Endothelial cell (in vitro differentiated cells): ENCODE results near the gene SHANK1. TPM values are rescaled to one million over a fixed set of nuclear protein-coding genes. Genes with fewer than 3 reads are reported as not detected.

ENCODE experiments used
- DNase-seq: peaks from one replicate; pipeline ENCODE4 v3.0.0; 2021; ENCODE audit warnings: low spot score
- H3K27ac Mint-ChIP-seq: one replicate; pipeline ENCODE4 v1.8.0; 2021; ENCODE audit warnings: mixed read lengths, inconsistent platforms; ENCODE audit not compliant: unreplicated experiment
- H3K27me3 Mint-ChIP-seq: one replicate; pipeline ENCODE4 v1.8.0; 2021; ENCODE audit warnings: mild to moderate bottlenecking, moderate library complexity, mixed read lengths, inconsistent platforms; ENCODE audit not compliant: unreplicated experiment
- H3K36me3 Mint-ChIP-seq: one replicate; pipeline ENCODE4 v1.8.0; 2021; ENCODE audit warnings: mild to moderate bottlenecking, low read depth, mixed read lengths, inconsistent platforms; ENCODE audit not compliant: unreplicated experiment
- H3K4me1 Mint-ChIP-seq: one replicate; pipeline ENCODE4 v1.8.0; 2021; ENCODE audit warnings: mild to moderate bottlenecking, mixed read lengths, inconsistent platforms; ENCODE audit not compliant: unreplicated experiment
- H3K4me3 Mint-ChIP-seq: one replicate; pipeline ENCODE4 v1.8.0; 2021; ENCODE audit warnings: mild to moderate bottlenecking, mixed read lengths, inconsistent platforms; ENCODE audit not compliant: unreplicated experiment
- H3K9me3 Mint-ChIP-seq: one replicate; pipeline ENCODE4 v1.8.0; 2021; ENCODE audit warnings: mixed read lengths, inconsistent platforms; ENCODE audit not compliant: unreplicated experiment
- total RNA-seq: library from RNA; stranded (reverse); fragmentation: NEBNext Ultra II Directional; extraction: Animal tissue kit (Norgen Biotek cat#: 25700); gene quantifications from one replicate; pipeline ENCODE4 v1.2.1, GENCODE V29; 2021; ENCODE audit not compliant: unreplicated experiment
- TF ChIP-seq, protein P1 (sequence below): fragments of 200-600 bp; sonication (generic); IDR thresholded peaks from one replicate; pipeline ENCODE4 v1.5.0; 2021; ENCODE audit warnings: antibody characterized with exemption; ENCODE audit not compliant: unreplicated experiment

Gene SHANK1
- total RNA-seq, 1 donor from 2014 or later = 6.5 TPM

DNA sequence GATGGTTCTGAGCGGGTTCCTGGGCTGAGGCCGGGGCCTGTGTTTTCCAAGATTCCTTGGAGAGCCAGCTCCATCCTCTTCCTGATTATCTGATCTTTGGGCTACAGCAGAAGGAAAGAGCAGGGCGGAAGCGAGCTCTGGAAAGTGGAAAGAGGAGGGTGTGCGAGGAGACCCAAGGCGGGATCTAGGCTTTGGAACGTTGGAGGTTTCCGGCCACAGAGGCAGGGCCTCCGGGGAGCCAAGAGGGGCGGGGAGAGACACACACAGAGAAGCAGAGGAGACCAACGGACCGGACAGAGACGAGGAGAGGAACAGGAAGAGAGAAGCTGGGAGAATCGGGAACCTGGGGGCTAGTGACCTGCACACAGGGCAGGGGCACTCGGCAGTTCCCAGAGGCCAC is 3.5 kb upstream of the SHANK1 start, which contains the start of gene CLEC11A:
CLEC11A (plus strand) TSS at position 296 of the 400 bp plus-strand sequence. CDS start 162 bp downstream, outside the sequence.
- no peak for DNase-seq
- peak within 1 kb of the TSS; percentile 17 for H3K27ac Mint-ChIP-seq
- H3K36me3 Mint-ChIP-seq = peaks cover 18% of the 10 kb centered on the region
- TF ChIP-seq, protein P1, sequence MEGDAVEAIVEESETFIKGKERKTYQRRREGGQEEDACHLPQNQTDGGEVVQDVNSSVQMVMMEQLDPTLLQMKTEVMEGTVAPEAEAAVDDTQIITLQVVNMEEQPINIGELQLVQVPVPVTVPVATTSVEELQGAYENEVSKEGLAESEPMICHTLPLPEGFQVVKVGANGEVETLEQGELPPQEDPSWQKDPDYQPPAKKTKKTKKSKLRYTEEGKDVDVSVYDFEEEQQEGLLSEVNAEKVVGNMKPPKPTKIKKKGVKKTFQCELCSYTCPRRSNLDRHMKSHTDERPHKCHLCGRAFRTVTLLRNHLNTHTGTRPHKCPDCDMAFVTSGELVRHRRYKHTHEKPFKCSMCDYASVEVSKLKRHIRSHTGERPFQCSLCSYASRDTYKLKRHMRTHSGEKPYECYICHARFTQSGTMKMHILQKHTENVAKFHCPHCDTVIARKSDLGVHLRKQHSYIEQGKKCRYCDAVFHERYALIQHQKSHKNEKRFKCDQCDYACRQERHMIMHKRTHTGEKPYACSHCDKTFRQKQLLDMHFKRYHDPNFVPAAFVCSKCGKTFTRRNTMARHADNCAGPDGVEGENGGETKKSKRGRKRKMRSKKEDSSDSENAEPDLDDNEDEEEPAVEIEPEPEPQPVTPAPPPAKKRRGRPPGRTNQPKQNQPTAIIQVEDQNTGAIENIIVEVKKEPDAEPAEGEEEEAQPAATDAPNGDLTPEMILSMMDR = no peak
- peaks cover 19% of the 10 kb centered on the region for H3K27me3 Mint-ChIP-seq
- peaks cover 24% of the 10 kb centered on the region for H3K9me3 Mint-ChIP-seq
- H3K4me1 Mint-ChIP-seq = no peaks in the 10 kb centered on the region
- peak within 1 kb of the TSS; percentile 59 for H3K4me3 Mint-ChIP-seq

DNA sequence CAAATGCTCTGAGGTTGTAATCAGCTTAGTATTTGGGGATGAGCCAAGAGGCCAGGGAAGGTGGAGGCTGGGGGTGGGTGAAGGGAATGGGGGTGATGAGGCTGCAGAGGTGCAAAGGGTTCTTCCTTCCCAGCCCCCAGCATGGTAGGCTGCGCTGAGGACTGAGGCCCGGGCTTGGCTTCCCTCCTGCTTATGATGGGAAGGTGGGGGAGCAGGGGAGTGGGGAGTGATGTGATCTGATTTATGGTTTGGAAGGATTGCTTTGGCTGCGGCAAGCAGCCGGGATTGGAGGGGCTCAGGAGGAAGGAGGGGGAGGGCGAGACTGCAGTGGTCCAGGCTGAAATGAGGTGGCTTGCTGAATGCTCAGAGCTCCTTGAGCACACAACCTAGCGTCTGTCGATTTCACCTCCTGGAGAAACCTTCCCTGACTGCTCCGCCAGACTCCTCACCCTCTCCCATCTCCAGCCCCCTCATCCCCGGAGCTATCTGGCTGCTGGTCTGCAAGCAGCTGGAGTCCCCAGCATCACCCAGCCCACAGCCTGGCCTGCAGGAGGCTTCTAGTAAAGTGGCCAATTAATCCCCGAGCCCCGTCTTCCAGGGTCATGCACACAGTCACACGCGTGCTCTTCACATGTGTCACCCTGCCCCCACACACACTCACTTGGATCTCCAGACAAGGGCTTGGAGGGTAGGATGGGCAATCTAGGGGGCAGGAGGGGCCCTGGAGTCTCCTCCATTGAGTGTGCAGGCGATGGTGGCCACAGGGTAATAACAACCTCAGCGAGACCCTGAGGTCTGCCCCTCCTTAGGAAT is 2.8 kb upstream of the SHANK1 start:
- DNase-seq = no peak
- H3K27ac Mint-ChIP-seq = no peak overlapping the region
- H3K27me3 Mint-ChIP-seq = peaks cover 21% of the 10 kb centered on the region
- no peaks in the 10 kb centered on the region for H3K4me1 Mint-ChIP-seq
- peaks cover 16% of the 10 kb centered on the region for H3K36me3 Mint-ChIP-seq
- no peak overlapping the region for H3K4me3 Mint-ChIP-seq
- TF ChIP-seq, protein P1 = no peak
- H3K9me3 Mint-ChIP-seq = peaks cover 24% of the 10 kb centered on the region

- H3K4me3 Mint-ChIP-seq = no peak overlapping the region
- H3K9me3 Mint-ChIP-seq = peaks cover 24% of the 10 kb centered on the region
- no peak for DNase-seq
- H3K27me3 Mint-ChIP-seq = peaks cover 24% of the 10 kb centered on the region
- H3K27ac Mint-ChIP-seq = peak overlapping the region; percentile 64
- peaks cover 13% of the 10 kb centered on the region for H3K36me3 Mint-ChIP-seq
- H3K4me1 Mint-ChIP-seq = no peaks in the 10 kb centered on the region
- TF ChIP-seq, protein P1 = no peak
Observed at GRCh38 chr19:50721441-50722137, 2.0 kb upstream of the SHANK1 start.

DNA sequence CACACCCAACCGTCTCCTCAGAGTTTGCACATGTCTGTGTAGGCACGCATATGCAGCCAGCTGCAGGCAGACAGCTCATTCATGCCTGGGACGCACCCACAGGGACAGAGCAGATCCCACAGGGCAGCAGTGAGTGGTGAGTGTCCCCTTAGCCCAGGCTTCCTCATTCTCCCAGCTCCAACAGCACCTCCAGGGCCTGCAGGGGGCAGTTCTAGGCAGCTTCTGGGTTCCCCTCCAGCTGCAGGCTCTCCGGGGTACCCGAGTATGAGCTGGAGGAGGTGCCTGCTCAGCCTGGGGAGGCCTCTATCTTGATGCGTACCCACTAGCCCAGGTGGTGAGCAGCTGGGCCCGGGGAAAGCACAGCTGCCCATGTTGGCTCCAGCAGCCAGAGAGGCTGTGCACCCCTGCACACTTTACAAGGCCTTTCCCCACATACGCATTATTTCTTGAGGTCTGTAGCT is 1.3 kb upstream of the SHANK1 start:
- Mint-ChIP-seq H3K4me3 (peak overlapping the region; percentile 74), H3K4me1 (no peaks in the 10 kb centered on the region)

More for the DNA sequence above, 1.3 kb upstream of the SHANK1 start:
- H3K36me3 Mint-ChIP-seq = peaks cover 13% of the 10 kb centered on the region
- H3K27me3 Mint-ChIP-seq = peaks cover 25% of the 10 kb centered on the region
- no peak for DNase-seq
- no peak overlapping the region for H3K27ac Mint-ChIP-seq
- H3K9me3 Mint-ChIP-seq = peaks cover 22% of the 10 kb centered on the region
- TF ChIP-seq, protein P1 = no peak
